HS-27A (cell line): Measurements from ENCODE around the gene PLEKHM3.

ENCODE experiments used
- DNase-seq: peaks from one replicate; pipeline ENCODE4 v3.0.0-alpha.2; 2012; ENCODE audit warnings: low read depth, missing footprints

The PLEKHM3 gene, protein sequence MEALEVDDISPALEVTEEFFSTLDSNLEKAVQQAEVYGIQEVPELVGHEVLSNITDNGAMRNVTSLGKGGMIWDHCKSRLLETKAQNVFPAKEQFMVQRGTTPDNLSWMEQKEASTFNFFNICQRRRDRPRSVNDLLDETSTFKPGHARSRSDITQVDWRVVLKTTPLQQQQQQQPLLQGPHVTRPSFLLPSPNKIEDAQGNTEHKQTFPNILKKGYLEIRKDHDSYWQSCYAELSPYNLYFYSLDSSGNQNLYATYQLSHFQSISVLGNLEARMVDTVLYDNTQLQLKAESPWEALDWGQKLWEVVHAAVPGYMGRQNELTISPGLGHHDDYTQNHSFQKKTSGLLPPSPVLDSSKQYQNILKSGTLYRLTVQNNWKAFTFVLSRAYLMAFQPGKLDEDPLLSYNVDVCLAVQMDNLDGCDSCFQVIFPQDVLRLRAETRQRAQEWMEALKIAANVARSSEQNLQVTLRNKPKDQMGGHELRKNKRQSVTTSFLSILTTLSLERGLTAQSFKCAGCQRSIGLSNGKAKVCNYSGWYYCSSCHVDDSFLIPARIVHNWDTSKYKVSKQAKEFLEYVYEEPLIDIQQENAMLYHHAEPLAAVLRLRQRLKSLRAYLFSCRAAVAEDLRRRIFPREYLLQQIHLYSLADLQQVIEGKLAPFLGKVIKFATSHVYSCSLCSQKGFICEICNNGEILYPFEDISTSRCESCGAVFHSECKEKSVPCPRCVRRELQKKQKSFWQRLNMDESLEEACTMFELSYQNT

DNA sequence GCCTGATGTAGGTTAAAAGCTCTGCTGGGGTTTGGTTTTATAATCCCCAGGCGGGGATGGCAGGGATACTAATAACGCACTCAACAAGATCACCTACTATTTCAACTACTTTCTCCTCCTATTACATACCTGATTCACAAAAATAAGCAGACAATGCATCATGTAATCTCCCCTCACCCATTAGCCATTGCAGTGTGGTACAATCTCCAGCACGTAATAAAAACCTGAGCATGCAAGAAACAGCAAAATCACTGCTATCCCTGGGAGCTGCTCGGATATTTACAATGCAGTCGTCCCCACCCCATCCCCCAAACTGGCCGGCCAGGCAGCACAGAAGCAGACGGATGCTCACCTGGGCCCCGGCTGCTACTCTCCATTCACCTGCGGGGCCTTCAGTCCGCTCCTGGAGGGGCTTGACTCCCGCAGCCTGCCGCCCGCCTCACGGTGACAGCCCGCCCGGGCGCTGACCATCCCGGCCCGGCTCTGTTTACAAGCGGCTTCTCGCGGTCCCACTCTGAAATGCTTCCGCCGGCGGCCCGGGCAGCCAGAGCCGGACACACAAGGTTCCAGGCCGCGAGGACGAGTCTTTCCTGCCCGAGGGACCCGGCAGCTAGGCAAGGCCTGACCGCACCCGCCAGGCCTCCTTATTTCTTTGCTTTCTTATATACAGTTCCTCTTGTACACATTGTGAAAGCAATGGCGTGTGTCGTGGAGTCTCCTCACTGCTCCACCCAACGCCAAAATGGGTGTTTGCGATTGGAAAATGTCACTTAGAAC, at the start of gene PLEKHM3:
Gene PLEKHM3, minus strand, starts transcription at position 491 of the 777 bp plus-strand sequence. CDS start 23,888 bp downstream, outside the sequence.
- no peak for DNase-seq

DNA sequence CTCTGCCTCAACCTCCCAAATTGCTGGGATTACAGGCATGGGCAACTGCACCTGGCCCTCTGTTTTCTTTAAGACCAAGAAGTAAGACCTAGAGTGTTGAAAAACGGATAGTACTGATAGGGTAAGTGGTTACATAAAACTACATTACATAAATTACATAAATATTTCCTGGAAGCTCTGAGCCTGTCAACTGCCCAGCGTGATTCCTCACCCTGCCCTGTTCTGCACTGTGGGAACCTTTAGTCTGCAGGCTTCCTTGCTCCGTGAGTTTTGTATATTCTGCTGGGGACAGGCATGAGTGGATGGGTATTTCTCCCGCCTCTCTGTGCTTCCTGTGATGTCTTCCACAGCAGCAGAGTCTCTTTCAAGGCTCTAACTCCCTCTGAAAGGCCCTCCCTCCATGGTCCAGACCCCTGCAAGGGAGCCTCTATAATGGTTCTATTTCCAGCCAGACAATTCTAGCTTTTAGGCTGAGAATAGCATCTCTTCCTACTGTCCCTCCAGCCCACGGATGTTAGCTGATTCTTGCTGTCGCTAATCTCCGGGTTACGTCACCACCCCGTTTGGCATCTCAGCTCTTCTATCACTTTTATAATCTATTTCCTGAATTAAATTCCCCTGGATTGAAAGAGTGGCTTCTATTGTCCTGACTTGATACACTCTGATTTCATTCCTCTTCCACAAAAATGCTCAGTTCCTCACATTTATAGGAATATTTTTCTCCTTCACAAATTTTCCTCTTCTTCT, 49.5 kb upstream of the PLEKHM3 start:
- no peak for DNase-seq

DNA sequence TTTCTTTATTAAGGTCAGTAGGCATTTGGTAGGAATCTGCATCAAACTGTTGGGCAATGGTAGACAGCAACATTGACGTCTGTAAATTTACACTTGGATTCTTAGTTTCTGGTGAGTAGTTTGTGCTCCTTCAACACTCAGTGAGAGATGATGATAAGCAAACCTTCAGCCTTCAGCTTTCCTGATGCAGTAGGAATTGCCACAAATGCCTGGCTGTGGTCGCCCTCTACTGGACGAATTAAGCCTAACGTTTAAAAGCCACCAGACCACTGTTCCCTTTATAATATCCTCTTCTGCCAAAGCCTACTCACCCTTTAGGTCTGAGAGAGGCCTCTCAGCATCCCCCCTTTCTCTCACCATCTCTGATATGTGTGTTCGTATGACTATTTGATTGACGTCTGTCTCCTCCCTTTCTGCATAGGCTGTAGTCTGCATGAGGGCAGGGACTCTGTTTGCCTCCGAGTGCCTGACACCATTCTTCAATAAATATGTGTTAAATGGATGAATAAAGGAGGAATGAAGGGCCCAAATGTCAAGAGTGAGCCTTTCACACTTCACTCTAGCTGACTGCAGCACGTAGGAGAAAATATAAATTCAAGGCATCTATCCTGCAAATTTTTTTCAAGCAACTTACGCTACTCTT, 47.0 kb upstream of the PLEKHM3 start:
- DNase-seq, result no peak

DNA sequence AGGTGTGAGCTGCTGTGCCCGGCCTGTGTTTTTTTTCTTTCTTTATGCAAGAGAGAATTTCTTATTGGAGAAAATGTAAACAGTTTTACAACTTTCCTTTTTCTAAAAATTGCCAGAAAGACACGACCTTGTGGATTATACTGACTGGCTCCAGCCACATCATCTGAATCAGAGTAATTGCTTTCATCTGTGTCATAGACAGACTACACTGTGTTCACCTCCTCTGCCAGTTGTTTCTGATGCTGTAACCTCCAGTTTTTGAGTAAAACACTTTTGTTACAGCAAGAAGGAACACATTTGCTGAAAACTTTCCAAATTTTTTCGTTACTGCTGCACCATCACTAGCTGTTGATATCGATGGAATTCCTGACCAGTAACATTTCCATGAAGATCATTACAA, 43.9 kb upstream of the PLEKHM3 start:
- DNase-seq, result no peak

DNA sequence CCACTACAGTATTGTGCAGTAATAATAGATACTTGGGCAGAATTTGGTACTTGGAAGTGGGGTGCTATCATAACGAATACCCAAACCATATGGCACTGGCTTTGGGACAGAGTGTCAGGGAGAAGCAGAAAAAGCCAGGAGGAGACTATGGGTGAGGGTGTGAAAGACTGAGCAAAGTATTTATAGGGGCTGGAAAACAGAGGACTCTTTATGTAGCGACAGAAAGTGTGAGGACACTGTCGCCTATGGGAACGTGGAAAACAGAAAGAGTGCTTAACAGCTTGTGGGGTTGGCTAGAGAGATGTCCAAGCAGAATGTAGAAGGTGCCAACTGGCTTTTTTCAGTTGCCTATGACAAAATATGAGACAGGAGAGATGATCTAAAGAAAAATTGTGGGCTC, 40.7 kb upstream of the PLEKHM3 start:
- DNase-seq, result no peak

DNA sequence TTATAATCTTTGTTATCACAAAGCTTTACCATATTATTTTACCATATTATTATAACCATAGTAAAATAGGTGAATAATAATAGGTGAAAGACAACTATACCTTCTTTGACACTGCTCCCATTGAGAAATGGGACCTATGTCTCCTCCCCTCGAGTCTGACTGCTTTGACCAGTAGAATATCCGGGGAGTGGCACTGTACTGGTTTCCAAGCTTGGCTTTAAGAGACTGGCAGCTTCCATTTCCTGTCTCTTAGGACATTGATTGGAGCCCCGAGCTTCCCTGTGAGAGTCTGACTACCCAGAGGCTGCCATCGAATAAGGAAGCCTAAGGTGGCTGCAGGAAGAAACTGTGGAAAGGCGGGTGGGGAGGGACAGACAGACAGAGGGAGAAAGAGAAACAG, 40.1 kb upstream of the PLEKHM3 start:
- DNase-seq, result no peak

DNA sequence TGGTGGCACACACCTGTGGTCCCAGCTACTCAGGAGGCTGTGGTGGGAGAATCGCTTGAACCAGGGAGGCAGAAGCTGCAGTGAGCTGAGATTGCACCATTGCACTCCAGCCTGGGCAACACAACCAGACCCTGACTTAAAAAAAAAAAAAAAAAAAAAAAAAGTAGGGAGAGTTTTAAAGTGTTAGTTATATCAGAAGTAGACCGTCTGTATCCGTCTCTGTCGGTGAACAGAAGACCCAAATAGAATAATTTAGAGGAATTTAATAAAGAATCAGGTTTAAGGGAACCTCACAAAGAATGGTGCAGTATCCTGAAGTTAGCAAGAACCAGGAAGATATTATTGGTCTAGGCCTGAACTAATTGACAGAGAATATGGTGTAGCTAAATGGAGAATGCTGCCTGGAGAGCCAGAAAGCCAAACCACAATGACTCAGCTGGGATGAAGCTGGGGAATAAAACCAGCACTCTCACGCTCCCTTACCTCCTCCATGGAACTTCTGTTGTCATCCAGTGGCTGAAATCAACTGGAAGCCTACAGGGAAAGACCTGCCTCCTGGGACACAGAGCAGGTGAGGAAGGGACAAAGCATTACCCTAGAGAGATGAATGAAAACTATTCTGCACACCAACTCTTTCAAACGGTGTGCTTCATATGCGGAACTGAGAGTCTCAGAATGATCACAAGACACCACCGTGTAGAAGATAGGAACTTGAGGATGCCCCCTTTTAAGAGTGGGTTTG, 39.1 kb upstream of the PLEKHM3 start:
- peak; percentile 36 for DNase-seq

DNA sequence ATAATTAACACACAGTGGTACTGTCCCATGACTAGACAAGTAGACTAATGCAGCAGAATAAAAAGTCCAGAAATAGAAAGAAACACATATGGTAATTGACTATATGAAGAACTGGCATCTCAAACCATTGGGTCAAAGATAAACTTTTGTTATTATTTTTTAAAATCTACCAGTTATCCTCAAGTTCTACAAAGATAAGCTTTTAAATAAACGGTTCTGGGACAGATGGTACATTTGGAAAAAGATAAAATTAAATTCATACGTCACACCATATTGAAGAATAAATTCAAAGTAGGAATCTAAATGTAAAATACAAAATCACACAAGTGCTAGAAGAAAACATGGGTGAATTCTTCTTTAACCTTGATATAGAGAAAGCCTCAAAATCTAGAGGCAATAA, 37.6 kb upstream of the PLEKHM3 start:
- no peak for DNase-seq

DNA sequence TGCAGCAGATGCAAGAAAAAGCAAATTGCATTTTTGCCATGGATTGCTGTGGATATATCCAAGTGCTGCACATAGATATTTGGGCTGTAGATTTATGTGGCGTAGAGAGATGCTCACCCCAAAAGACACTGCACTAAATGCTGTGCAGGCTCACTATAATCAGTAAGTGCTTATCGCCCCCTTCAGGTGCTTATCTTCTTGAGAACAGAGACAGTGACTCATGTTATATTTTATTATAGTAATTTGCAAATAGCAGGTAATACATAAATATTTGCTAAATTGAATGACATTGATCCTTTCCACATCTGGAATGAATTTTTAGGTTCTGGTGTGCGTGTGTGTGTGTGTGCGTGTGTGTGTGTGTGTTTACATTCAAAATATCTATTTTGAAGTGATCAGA, 36.8 kb upstream of the PLEKHM3 start:
- DNase-seq, result no peak

DNA sequence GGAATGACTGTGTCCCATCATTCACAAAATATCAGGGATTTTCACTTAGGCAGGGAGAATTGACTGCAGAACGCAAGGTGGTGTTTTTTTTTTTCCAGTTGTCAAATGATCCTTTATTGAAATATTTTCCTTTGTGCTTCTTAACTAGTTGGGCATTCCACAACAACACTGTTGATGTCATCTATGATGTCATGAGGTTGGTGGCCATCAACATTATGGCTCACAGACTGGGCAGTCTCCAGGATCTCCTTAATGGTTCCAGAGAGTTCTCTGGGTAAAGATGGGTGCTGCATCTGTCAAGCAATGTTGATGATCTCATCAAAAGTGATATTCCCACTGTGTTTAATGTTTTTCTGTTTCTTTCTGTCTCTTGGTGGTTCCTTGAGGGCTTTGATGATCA, 31.8 kb upstream of the PLEKHM3 start:
- DNase-seq, result no peak

DNA sequence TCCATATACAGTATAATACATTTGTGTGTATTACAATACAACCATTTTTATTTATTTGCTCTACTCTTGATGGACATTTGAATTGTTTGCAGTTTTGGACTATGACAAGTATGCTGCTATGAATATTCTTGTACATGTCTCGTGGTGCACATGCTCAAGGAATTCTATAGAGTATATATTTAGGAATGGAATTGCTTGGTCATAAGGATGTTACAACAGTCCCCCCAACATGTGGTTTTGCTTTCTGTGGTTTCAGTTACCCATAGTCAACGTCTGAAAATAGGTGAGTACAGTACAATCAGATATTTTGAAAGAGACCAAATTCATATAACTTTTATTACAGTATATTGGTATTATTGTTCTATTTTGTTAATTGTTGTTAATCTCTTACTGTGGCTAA, 24.1 kb upstream of the PLEKHM3 start:
- no peak for DNase-seq

DNA sequence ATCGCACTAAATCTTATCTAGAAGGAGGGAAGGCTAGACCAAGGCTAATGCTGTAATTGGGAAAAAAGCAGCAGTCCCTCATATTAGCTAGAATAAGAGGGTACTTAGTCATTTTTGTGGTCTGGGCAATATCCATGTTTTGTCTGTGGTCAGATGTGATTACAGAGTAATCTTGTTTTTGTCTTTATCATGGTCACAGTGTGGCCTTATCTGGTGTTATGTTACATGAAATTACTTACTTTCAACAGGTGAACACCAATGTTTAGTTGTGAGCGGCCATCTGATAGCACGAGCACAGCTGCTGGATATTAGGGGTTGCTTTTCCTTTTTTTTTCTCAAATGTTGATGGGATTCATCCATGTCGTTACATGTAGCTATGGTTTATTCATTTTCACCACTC, 23.7 kb upstream of the PLEKHM3 start:
- DNase-seq, result no peak

DNA sequence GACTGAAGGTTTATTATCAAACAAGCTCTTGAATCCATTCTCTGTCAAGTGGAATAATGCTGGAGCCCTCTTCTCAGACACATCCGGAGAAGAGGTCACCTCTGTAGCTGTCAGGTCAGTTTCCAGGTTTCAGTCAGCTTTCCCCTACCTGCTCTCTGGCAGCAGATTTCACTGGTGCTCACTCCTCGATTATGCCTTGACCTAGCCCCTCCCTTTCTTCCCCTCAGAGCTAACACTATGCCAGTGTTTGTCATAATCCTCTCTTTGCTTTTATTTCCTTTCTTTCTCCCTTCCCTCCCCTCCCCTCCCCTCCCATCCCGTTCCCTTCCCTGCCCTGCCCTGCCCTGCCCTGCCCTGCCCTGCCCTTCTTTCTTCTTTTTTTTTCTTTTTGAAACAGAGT, 22.5 kb upstream of the PLEKHM3 start:
- DNase-seq, result no peak

DNA sequence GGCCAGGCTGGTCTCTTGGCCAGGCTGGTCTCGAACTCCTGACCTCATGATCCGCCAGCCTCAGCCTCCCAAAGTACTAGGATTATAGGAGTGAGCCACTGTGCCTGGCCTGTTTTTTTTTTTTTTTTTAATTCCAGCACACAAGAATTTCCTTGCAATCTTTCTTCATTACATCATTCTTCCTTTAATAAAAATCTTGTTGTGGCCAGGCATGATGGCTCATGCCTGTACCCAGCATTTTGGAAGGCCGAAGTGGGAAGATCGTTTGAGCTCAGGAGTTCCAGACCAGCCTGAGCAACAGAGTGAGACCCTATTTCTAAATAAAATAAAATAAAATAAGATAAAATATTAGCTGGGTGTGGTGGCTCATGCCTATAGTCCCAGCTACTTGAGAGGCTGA, 21.4 kb upstream of the PLEKHM3 start:
- DNase-seq, result no peak

DNA sequence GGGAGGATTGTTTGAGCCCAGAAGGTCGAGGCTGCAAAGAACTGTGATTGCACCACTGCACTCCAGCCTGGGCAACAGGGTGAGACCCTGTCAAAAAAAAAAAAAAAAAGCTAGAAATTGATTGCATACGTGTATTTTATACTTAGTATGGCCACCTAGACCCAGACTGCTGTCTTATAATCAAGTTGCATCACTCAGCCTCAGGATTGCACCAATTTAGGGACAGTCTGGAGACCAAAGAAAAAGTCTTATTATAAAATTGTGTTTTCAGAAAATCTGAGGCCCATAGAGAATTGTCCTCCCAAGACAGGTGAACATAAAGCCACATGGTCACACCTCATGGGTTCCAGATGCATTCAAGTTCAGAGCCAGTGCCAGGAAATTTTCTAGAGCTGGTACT, 17.1 kb upstream of the PLEKHM3 start:
- no peak for DNase-seq

DNA sequence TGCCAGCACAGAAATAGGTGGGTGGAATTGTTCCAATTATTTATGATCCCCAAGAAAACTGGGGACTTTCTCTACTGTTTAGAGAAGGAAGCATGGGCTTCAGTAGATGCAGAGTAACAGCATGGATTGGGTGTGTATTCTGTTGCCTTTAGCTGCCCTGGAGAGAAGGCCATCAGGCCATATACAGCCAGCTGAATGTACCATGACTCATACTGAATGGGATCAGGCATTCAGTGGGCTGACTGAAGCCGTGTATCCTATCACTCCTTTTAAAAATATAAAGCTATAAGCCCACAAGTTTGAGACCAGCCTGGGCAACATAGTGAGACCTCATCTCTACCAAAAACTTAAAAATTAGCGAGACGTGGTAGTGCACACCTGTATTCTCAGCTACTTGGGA, 16.7 kb upstream of the PLEKHM3 start:
- no peak for DNase-seq

DNA sequence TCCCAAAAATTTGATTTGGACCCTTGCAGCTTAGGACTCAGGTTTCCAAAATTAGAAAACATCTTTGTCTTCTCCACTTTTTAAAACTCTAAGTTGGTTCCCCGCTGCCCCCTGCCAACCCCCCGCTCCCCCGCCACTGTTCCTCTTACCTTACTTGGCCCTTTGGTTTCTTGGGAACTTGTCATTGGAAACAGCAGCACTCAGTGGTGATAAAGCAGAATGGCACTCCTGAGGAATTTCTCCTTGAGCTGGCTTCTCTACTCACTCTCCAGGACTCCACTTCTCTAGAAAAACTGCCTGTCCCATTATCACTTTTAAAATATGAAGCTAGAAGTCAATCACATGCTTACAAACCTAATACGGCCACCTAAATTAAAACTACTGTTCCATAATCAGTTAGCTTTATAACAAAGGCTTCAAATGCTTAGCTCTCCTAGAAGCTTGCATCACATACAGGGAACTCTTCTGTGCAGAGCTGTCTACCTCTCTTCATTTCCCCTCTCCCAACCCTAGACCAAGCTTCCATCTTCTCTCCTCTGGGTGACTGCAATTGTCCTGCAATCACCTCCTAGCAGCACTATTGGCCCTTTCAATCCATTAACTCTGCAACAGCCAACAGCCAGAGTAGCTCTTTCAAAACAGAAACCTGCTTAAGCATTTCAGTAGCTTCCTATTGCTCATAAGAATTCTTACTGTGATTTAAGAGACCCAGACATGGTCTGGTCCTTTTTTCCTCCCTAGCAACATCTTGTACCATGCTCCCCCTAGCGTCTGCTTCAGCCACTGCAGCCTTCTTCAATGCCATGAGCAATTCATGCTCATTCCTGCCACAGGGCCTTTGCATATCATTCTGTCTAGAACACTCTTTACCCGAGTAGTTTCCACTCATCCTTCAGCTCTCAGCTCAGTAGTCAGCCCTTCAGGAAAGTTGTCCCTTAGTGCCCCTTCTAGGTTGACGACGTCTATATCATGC, 15.2 kb upstream of the PLEKHM3 start:
- no peak for DNase-seq

DNA sequence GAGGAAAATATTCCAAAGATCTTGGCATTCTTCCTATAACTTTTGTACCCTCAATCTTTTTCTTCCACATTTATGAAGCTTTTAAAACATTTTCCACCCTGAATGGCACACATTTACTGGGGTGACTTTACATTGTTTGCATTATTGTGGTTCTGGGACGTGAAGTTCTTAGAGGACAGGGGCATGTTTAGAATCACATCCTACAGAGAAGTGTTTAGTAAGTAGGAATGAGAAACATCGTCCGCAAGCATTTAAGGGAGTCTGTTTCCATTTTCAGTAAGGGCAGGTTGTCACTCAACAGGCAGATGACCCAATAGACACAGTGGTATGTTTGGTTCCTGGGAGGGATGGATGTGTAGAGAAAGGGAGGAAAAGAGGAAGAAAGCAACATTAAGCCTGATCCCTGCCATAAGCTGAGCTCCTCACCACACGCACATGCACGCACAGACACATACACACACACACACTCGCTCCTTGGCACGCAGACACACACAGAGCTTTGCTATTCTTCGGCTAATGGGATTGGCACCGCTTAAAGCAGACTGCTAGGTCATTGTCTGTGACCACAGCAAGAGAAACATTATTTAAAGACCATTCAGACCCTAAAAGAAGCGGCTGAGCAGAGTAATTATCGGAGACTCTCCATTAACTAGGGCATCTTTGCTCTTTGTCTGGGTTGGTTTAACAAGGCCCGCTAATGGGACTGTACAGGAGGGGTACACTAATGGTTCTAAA, 14.2 kb upstream of the PLEKHM3 start:
- DNase-seq, result no peak
